Neural cell (in vitro differentiated cells): ENCODE results near the gene ZNF396. TPM values are rescaled to one million over a fixed set of nuclear protein-coding genes. Genes with fewer than 3 reads are reported as not detected.

Experiments used
- H2AFZ ChIP-seq: fragments of 200-600, 300-800 bp; sonication (generic), shearing (Covaris generic); 2 replicates; pipeline ENCODE4 v1.6.0; 2014; ENCODE audit warnings: low read depth, mild to moderate bottlenecking, antibody characterized with exemption, low read length, moderate library complexity
- H3F3A ChIP-seq: fragments of 200-600 bp; shearing (Covaris generic); 2 replicates; pipeline ENCODE4 v1.6.1; 2016; ENCODE audit warnings: mild to moderate bottlenecking, moderate library complexity, mixed read lengths, antibody characterized with exemption, low read length; ENCODE audit not compliant: insufficient read depth, poor library complexity, severe bottlenecking
- H3K27ac ChIP-seq: fragments of 200-600, 300-800 bp; sonication (generic), shearing (Covaris generic); 2 replicates; pipeline ENCODE4 v1.5.1; 2014; ENCODE audit warnings: mild to moderate bottlenecking, low read length, moderate library complexity
- H3K27me3 ChIP-seq: fragments of 300-800, 200-600 bp; sonication (generic), shearing (Covaris generic); 2 replicates; pipeline ENCODE4 v1.6.0; 2014; ENCODE audit warnings: mild to moderate bottlenecking, low read depth, low read length, moderate library complexity; ENCODE audit not compliant: insufficient read depth
- H3K36me3 ChIP-seq: fragments of 300-800, 200-600 bp; sonication (generic), shearing (Covaris generic); 2 replicates; pipeline ENCODE4 v1.5.1; 2014; ENCODE audit warnings: mild to moderate bottlenecking, antibody characterized with exemption, low read length, moderate library complexity; ENCODE audit not compliant: insufficient read depth
- H3K4me2 ChIP-seq: fragments of 300-800, 200-600 bp; sonication (generic), shearing (Covaris generic); 2 replicates; pipeline ENCODE4 v1.6.0; 2014; ENCODE audit warnings: mild to moderate bottlenecking, low read length
- H3K4me3 ChIP-seq: fragments of 300-800, 200-600 bp; sonication (generic), shearing (Covaris generic); 2 replicates; pipeline ENCODE4 v1.5.1; 2014; ENCODE audit warnings: mild to moderate bottlenecking, low read length, moderate library complexity
- H3K79me2 ChIP-seq: fragments of 200-600 bp; shearing (Covaris generic); replicated peaks from 2 replicates; pipeline ENCODE4 v1.6.0; 2014; ENCODE audit warnings: mild to moderate bottlenecking, low read length, moderate library complexity; ENCODE audit not compliant: insufficient read depth
- H3K9ac ChIP-seq: fragments of 300-800, 200-600 bp; sonication (generic), shearing (Covaris generic); 2 replicates; pipeline ENCODE4 v1.6.1; 2016; ENCODE audit warnings: mild to moderate bottlenecking, low read length, mixed read lengths
- H3K9me2 ChIP-seq: fragments of 200-600 bp; shearing (Covaris generic); 2 replicates; pipeline ENCODE4 v1.6.1; 2016; ENCODE audit warnings: mild to moderate bottlenecking, low read length, mixed read lengths; ENCODE audit not compliant: insufficient read depth
- H3K9me3 ChIP-seq: fragments of 200-600, 300-800 bp; sonication (generic), shearing (Covaris generic); 2 replicates; pipeline ENCODE4 v1.6.1; 2016; ENCODE audit warnings: mild to moderate bottlenecking, mixed run types, low read length, moderate library complexity, mixed read lengths
- H4K20me1 ChIP-seq: fragments of 200-600 bp; shearing (Covaris generic); 2 replicates; pipeline ENCODE4 v1.6.1; 2016; ENCODE audit warnings: mild to moderate bottlenecking, mixed run types; ENCODE audit not compliant: insufficient read depth
- EP300 ChIP-seq: fragments of 450-650 bp; conservative IDR thresholded peaks from 2 replicates; pipeline ENCODE4 v1.6.1; 2014; ENCODE audit warnings: antibody characterized with exemption, mild to moderate bottlenecking, moderate library complexity; ENCODE audit not compliant: poor library complexity, severe bottlenecking
- EZH2 ChIP-seq: fragments of 200-600, 300-800 bp; shearing (Covaris generic), sonication (generic); IDR thresholded peaks from 2 replicates; pipeline ENCODE4 v1.6.1; 2014; ENCODE audit warnings: antibody characterized with exemption, low read length, borderline replicate concordance, mild to moderate bottlenecking; ENCODE audit not compliant: insufficient read depth, poor library complexity, severe bottlenecking
- MXI1 ChIP-seq: fragments of 450-650 bp; conservative IDR thresholded peaks from 2 replicates; pipeline ENCODE4 v1.6.1; 2014; ENCODE audit warnings: antibody characterized with exemption, mild to moderate bottlenecking; ENCODE audit not compliant: poor library complexity, severe bottlenecking
- POLR2AphosphoS5 ChIP-seq: IDR thresholded peaks from 2 replicates; pipeline ENCODE4 v1.6.1; 2012
- RAD21 ChIP-seq: fragments of 450-650 bp; conservative IDR thresholded peaks from 2 replicates; pipeline ENCODE4 v1.6.1; 2014; ENCODE audit warnings: antibody characterized with exemption, mild to moderate bottlenecking, moderate library complexity
- REST ChIP-seq: IDR thresholded peaks from 2 replicates; pipeline ENCODE4 v1.6.1; 2012; ENCODE audit warnings: borderline replicate concordance
- SMC3 ChIP-seq: fragments of 450-650 bp; conservative IDR thresholded peaks from 2 replicates; pipeline ENCODE4 v1.6.1; 2014; ENCODE audit warnings: antibody characterized with exemption, mild to moderate bottlenecking, moderate library complexity; ENCODE audit not compliant: poor library complexity
- TAF1 ChIP-seq: IDR thresholded peaks from 2 replicates; pipeline ENCODE4 v1.6.1; 2012; ENCODE audit warnings: low read depth
- polyA plus RNA-seq: library from polyadenylated mRNA; depleted of rRNA; stranded (reverse); fragments of >200 nt; gene quantifications from 2 replicates; pipeline ENCODE4 v1.2.3, GENCODE V29; 2014
- TF ChIP-seq, protein P1 (sequence below): fragments of 450-650 bp; IDR thresholded peaks from 2 replicates; pipeline ENCODE4 v1.5.1; 2014; ENCODE audit warnings: antibody characterized with exemption, mild to moderate bottlenecking, moderate library complexity; ENCODE audit not compliant: poor library complexity, severe bottlenecking

Gene ZNF396
- polyA plus RNA-seq, 1 donor from 2014 or later: 0.92 TPM

DNA sequence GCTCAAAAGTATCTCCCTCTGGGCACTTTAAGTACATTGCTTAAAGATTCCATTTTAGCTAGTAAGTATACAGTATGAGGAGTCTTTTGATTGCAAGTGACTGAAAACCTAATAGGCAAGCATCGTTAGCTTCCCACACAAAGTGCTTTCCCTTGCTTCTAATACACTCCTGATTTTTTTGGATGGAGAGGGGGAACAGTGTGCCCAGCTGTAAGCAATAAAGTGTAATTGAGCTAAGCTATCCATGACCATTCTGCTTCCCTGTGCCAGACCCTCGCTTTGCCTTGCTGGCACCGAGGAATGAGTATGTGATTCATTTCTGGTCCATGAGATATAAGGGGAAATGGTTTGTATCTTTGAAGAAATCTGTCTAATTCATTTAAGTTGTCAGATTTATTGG, 29.1 kb downstream of the ZNF396 start:
- Histone ChIP-seq H3F3A (no peaks in the 10 kb centered on the region), H3K27ac (no peak overlapping the region), H3K4me2 (no peak overlapping the region), H3K4me3 (no peak overlapping the region), H3K9me3 (peaks cover 3% of the 10 kb centered on the region), H3K36me3 (no peaks in the 10 kb centered on the region), H3K27me3 (no peaks in the 10 kb centered on the region), H4K20me1 (no peaks in the 10 kb centered on the region), H2AFZ (no peak overlapping the region), H3K9me2 (no peaks in the 10 kb centered on the region), H3K9ac (no peak overlapping the region), H3K79me2 (peaks cover 12% of the 10 kb centered on the region)
- TF ChIP-seq SMC3: no peak
- no peak for TF ChIP-seq RAD21
- TF ChIP-seq TAF1: no peak
- no peak for TF ChIP-seq EP300

- Histone ChIP-seq H3K27ac (no peak overlapping the region), H3K79me2 (peaks cover 32% of the 10 kb centered on the region), H4K20me1 (peaks cover 5% of the 10 kb centered on the region), H3K27me3 (no peaks in the 10 kb centered on the region), H3K9me3 (no peaks in the 10 kb centered on the region), H3K4me3 (no peak overlapping the region), H2AFZ (no peak overlapping the region), H3K4me2 (no peak overlapping the region), H3F3A (no peaks in the 10 kb centered on the region), H3K36me3 (no peaks in the 10 kb centered on the region), H3K9ac (no peak overlapping the region), H3K9me2 (no peaks in the 10 kb centered on the region)
- TF ChIP-seq POLR2AphosphoS5 (no peak), EZH2 (no peak), RAD21 (no peak), MXI1 (no peak), SMC3 (no peak), TAF1 (no peak), REST (no peak), EP300 (no peak)
- TF ChIP-seq, protein P1, sequence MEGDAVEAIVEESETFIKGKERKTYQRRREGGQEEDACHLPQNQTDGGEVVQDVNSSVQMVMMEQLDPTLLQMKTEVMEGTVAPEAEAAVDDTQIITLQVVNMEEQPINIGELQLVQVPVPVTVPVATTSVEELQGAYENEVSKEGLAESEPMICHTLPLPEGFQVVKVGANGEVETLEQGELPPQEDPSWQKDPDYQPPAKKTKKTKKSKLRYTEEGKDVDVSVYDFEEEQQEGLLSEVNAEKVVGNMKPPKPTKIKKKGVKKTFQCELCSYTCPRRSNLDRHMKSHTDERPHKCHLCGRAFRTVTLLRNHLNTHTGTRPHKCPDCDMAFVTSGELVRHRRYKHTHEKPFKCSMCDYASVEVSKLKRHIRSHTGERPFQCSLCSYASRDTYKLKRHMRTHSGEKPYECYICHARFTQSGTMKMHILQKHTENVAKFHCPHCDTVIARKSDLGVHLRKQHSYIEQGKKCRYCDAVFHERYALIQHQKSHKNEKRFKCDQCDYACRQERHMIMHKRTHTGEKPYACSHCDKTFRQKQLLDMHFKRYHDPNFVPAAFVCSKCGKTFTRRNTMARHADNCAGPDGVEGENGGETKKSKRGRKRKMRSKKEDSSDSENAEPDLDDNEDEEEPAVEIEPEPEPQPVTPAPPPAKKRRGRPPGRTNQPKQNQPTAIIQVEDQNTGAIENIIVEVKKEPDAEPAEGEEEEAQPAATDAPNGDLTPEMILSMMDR: no peak
These were observed 31.2 kb downstream of the ZNF396 start for GRCh38 chr18:35345950-35346349.

GRCh38 chr18:35345460-35345921, 31.6 kb downstream of the ZNF396 start:
- H3K4me2 ChIP-seq: no peak overlapping the region
- H3K36me3 ChIP-seq: no peaks in the 10 kb centered on the region
- H4K20me1 ChIP-seq: peaks cover 5% of the 10 kb centered on the region
- no peaks in the 10 kb centered on the region for H3K27me3 ChIP-seq
- H3K9me2 ChIP-seq: no peaks in the 10 kb centered on the region
- peaks cover 36% of the 10 kb centered on the region for H3K79me2 ChIP-seq
- no peak overlapping the region for H2AFZ ChIP-seq
- peak overlapping the region; percentile 6 for H3K9ac ChIP-seq
- peak overlapping the region; percentile 99 for H3K27ac ChIP-seq
- H3K4me3 ChIP-seq: peak overlapping the region; percentile 4
- no peaks in the 10 kb centered on the region for H3F3A ChIP-seq
- H3K9me3 ChIP-seq: no peaks in the 10 kb centered on the region
- TF ChIP-seq EZH2 (no peak), TAF1 (no peak), REST (no peak), POLR2AphosphoS5 (no peak), EP300 (no peak), MXI1 (no peak), SMC3 (no peak), RAD21 (no peak)
- TF ChIP-seq, protein P1: no peak
